ENCODE measurements around the gene STARD3NL.
A peak's percentile ranks its signal among the peaks of the same experiment; 100 is the strongest.

The STARD3NL gene

GRCh38 chr7:38187794-38188440 lies 9.9 kb downstream of the STARD3NL start:
- Histone ChIP-seq H3K9me3 (ENCODE audit: low read depth, low read length) (no peaks in the 10 kb centered on the region), H3K4me3 (no peak overlapping the region), H3K27ac (no peak overlapping the region), H3K36me3 (ENCODE audit: insufficient read depth, low read length) (peaks cover 3% of the 10 kb centered on the region; the same call in 1 of the 2 replicates), H3K9ac (ENCODE audit: insufficient read length) (no peak overlapping the region)
- TF ChIP-seq POLR2AphosphoS5 (IDR thresholded peaks at IDR 0.05; ENCODE audit: borderline replicate concordance, low read depth, low read length) (no peak), EZH2 (IDR thresholded peaks at IDR 0.05) (no peak), FOXP2 (optimal IDR thresholded peaks at IDR 0.05; ENCODE audit: control extremely low read depth, extremely low read length, insufficient read depth) (no peak)
- DNase-seq (ENCODE audit: low read depth, low spot score), result no peak

GRCh38 chr7:38189231-38189938 lies 11.3 kb downstream of the STARD3NL start:
- H3K27ac ChIP-seq, result peak overlapping the region; percentile 26; the same call in 1 of the 2 replicates
- TF ChIP-seq EZH2 (IDR thresholded peaks at IDR 0.05) (no peak), POLR2AphosphoS5 (IDR thresholded peaks at IDR 0.05; ENCODE audit: borderline replicate concordance, low read depth, low read length) (no peak), FOXP2 (optimal IDR thresholded peaks at IDR 0.05; ENCODE audit: control extremely low read depth, extremely low read length, insufficient read depth) (no peak)
- no peak overlapping the region for H3K4me3 ChIP-seq
- no peak overlapping the region for H3K9ac ChIP-seq (ENCODE audit: insufficient read length)
- H3K9me3 ChIP-seq (ENCODE audit: low read depth, low read length), result no peaks in the 10 kb centered on the region
- no peaks in the 10 kb centered on the region for H3K36me3 ChIP-seq (ENCODE audit: insufficient read depth, low read length)
- DNase-seq (ENCODE audit: low read depth, low spot score), result no peak

GRCh38 chr7:38190011-38190410 lies 12.0 kb downstream of the STARD3NL start:
- no peak for TF ChIP-seq FOXP2 (optimal IDR thresholded peaks at IDR 0.05; ENCODE audit: control extremely low read depth, extremely low read length, insufficient read depth)
- no peak for TF ChIP-seq POLR2AphosphoS5 (IDR thresholded peaks at IDR 0.05; ENCODE audit: borderline replicate concordance, low read depth, low read length)
- TF ChIP-seq EZH2 (IDR thresholded peaks at IDR 0.05), result no peak
- Histone ChIP-seq H3K9ac (ENCODE audit: insufficient read length) (no peak overlapping the region), H3K27ac (no peak overlapping the region), H3K9me3 (ENCODE audit: low read depth, low read length) (no peaks in the 10 kb centered on the region), H3K36me3 (ENCODE audit: insufficient read depth, low read length) (no peaks in the 10 kb centered on the region), H3K4me3 (no peak overlapping the region)
- no peak for DNase-seq (ENCODE audit: low read depth, low spot score)

GRCh38 chr7:38191791-38192190 lies 13.7 kb downstream of the STARD3NL start:
- no peak for TF ChIP-seq POLR2AphosphoS5 (IDR thresholded peaks at IDR 0.05; ENCODE audit: borderline replicate concordance, low read depth, low read length)
- H3K9me3 ChIP-seq (ENCODE audit: low read depth, low read length), result no peaks in the 10 kb centered on the region
- no peak overlapping the region for H3K27ac ChIP-seq
- H3K4me3 ChIP-seq, result no peak overlapping the region
- H3K36me3 ChIP-seq (ENCODE audit: insufficient read depth, low read length), result no peaks in the 10 kb centered on the region
- no peak overlapping the region for H3K9ac ChIP-seq (ENCODE audit: insufficient read length)
- no peak for DNase-seq (ENCODE audit: low read depth, low spot score)

GRCh38 chr7:38192327-38192726 lies 14.3 kb downstream of the STARD3NL start:
- TF ChIP-seq POLR2AphosphoS5 (IDR thresholded peaks at IDR 0.05; ENCODE audit: borderline replicate concordance, low read depth, low read length) (no peak), EZH2 (IDR thresholded peaks at IDR 0.05) (no peak), FOXP2 (optimal IDR thresholded peaks at IDR 0.05; ENCODE audit: control extremely low read depth, extremely low read length, insufficient read depth) (no peak)
- H3K9me3 ChIP-seq (ENCODE audit: low read depth, low read length), result no peaks in the 10 kb centered on the region
- H3K4me3 ChIP-seq, result no peak overlapping the region
- no peak overlapping the region for H3K27ac ChIP-seq
- H3K36me3 ChIP-seq (ENCODE audit: insufficient read depth, low read length), result no peaks in the 10 kb centered on the region
- no peak for DNase-seq (ENCODE audit: low read depth, low spot score)
- no peak overlapping the region for H3K9ac ChIP-seq (ENCODE audit: insufficient read length)

- Histone ChIP-seq H3K9me3 (ENCODE audit: low read depth, low read length) (no peaks in the 10 kb centered on the region), H3K27ac (peak overlapping the region; percentile 1; the same call in 1 of the 2 replicates)
Observed at GRCh38 chr7:38195804-38196595, 18.0 kb downstream of the STARD3NL start.

GRCh38 chr7:38198366-38198765 lies 20.3 kb downstream of the STARD3NL start:
- TF ChIP-seq POLR2AphosphoS5 (IDR thresholded peaks at IDR 0.05; ENCODE audit: borderline replicate concordance, low read depth, low read length) (no peak), EZH2 (IDR thresholded peaks at IDR 0.05) (no peak), FOXP2 (optimal IDR thresholded peaks at IDR 0.05; ENCODE audit: control extremely low read depth, extremely low read length, insufficient read depth) (no peak)
- no peak overlapping the region for H3K4me3 ChIP-seq
- DNase-seq (ENCODE audit: low read depth, low spot score), result no peak
- H3K27ac ChIP-seq, result no peak overlapping the region
- H3K9me3 ChIP-seq (ENCODE audit: low read depth, low read length), result no peaks in the 10 kb centered on the region
- no peaks in the 10 kb centered on the region for H3K36me3 ChIP-seq (ENCODE audit: insufficient read depth, low read length)
- no peak overlapping the region for H3K9ac ChIP-seq (ENCODE audit: insufficient read length)

More at GRCh38 chr7:38195804-38196595, 18.0 kb downstream of the STARD3NL start:
- no peak for DNase-seq (ENCODE audit: low read depth, low spot score)
- Histone ChIP-seq H3K36me3 (ENCODE audit: insufficient read depth, low read length) (no peaks in the 10 kb centered on the region), H3K4me3 (no peak overlapping the region), H3K9ac (ENCODE audit: insufficient read length) (no peak overlapping the region)
- no peak for TF ChIP-seq POLR2AphosphoS5 (IDR thresholded peaks at IDR 0.05; ENCODE audit: borderline replicate concordance, low read depth, low read length)
- TF ChIP-seq EZH2 (IDR thresholded peaks at IDR 0.05), result no peak
- TF ChIP-seq FOXP2 (optimal IDR thresholded peaks at IDR 0.05; ENCODE audit: control extremely low read depth, extremely low read length, insufficient read depth), result no peak

GRCh38 chr7:38199154-38199553 lies 21.1 kb downstream of the STARD3NL start:
- TF ChIP-seq EZH2 (IDR thresholded peaks at IDR 0.05), result no peak
- TF ChIP-seq POLR2AphosphoS5 (IDR thresholded peaks at IDR 0.05; ENCODE audit: borderline replicate concordance, low read depth, low read length), result no peak
- no peak for TF ChIP-seq FOXP2 (optimal IDR thresholded peaks at IDR 0.05; ENCODE audit: control extremely low read depth, extremely low read length, insufficient read depth)
- Histone ChIP-seq H3K9ac (ENCODE audit: insufficient read length) (no peak overlapping the region), H3K4me3 (no peak overlapping the region), H3K27ac (no peak overlapping the region), H3K36me3 (ENCODE audit: insufficient read depth, low read length) (no peaks in the 10 kb centered on the region), H3K9me3 (ENCODE audit: low read depth, low read length) (no peaks in the 10 kb centered on the region)
- no peak for DNase-seq (ENCODE audit: low read depth, low spot score)
